MM.1S (cell line): ENCODE results near the gene FASLG.

Source experiments
- CTCF ChIP-seq: fragments of 300-600 bp; sonication (generic); IDR thresholded peaks from 2 replicates; pipeline ENCODE4 v1.5.1; 2016; ENCODE audit warnings: antibody characterized with exemption, low read length, mixed read lengths
- EZH2 ChIP-seq: fragments of 300-600 bp; sonication (generic); optimal IDR thresholded peaks from 2 replicates; pipeline ENCODE3; 2017; ENCODE audit warnings: low read depth, mild to moderate bottlenecking, antibody characterized with exemption, low read length, mixed read lengths
- EZH2phosphoT487 ChIP-seq: fragments of 300-600 bp; sonication (generic); IDR thresholded peaks from 2 replicates; pipeline ENCODE4 v1.6.1; 2018; ENCODE audit warnings: antibody characterized with exemption, low read length

- TF ChIP-seq CTCF: no peak
- no peak for TF ChIP-seq EZH2phosphoT487
- no peak for TF ChIP-seq EZH2
Measured at GRCh38 chr1:172647110-172647564, 11.8 kb upstream of the FASLG start.
